HepG2 (cell line): ENCODE data around the gene CAMK2A. TPM values are rescaled to one million over a fixed set of nuclear protein-coding genes. Genes with fewer than 3 reads are reported as not detected.

ENCODE experiments used
- ATAC-seq: fragments of 200-7000 bp; cut with Tn5 transposase; 3 replicates; pipeline ENCODE4 v1.9.1; 2020; ENCODE audit warnings: mild to moderate bottlenecking, moderate library complexity
- BruUV-seq: library from RNA; stranded (reverse); fragments of 400-500 nt; replicated peaks from 2 replicates; lab custom pipeline; 2021; lab: Mats Ljungman, UMichigan
- CTCF ChIA-PET: fragments of 300-600 bp; formaldehyde crosslinking; extraction: SDS; loops from one replicate; lab custom pipeline; 2021; ENCODE audit warnings: low total read pairs, inconsistent platforms, low intra/inter-chr PET ratio; lab: Yijun Ruan, JAX
- POLR2A ChIA-PET: fragments of 350-600 bp; sonication (Branson Sonifier 250); formaldehyde crosslinking; loops from one replicate; lab custom pipeline; 2020; ENCODE audit warnings: antibody characterized with exemption, inconsistent platforms; lab: Yijun Ruan, JAX
- DNase-seq: peaks from one replicate; pipeline ENCODE4 v3.0.0-alpha.2; 2015; ENCODE audit warnings: low spot score
- FAIRE-seq: peaks from 3 replicates; lab custom pipeline; 2011; peaks lifted over from hg19 to GRCh38; lab: Jason Lieb, UNC
- H2AFZ ChIP-seq: one replicate; pipeline ENCODE4 v1.6.1; 2011; ENCODE audit warnings: low read length, inconsistent platforms
- H3K27ac ChIP-seq: fragments of 300-600 bp; 3 replicates; pipeline ENCODE4 v1.8.0; 2011; ENCODE audit warnings: mixed run types, mild to moderate bottlenecking, mixed read lengths, low read length, inconsistent platforms; ENCODE audit not compliant: insufficient read depth; ENCODE audit errors: extremely low read length
- H3K27me3 ChIP-seq, 2 experiments: fragments of 200-600 bp in 1 of 2; 2 replicates in 1 of 2; 3 replicates in 1 of 2; pipeline versions ENCODE4 v1.6.0 to v1.8.0; 2011; ENCODE audit warnings: low read length in 2 of 2, mild to moderate bottlenecking in 2 of 2, moderate library complexity in 2 of 2, inconsistent platforms in 1 of 2; ENCODE audit not compliant: insufficient read depth in 2 of 2, control insufficient read depth in 1 of 2
- H3K36me3 ChIP-seq, 2 experiments: fragments of 200-600 bp in 1 of 2; replicated peaks in 1 of 2; 2 replicates in 1 of 2; 3 replicates in 1 of 2; pipeline versions ENCODE4 v1.5.1 to v1.8.0; 2011; ENCODE audit warnings: low read length in 2 of 2, inconsistent platforms in 1 of 2; ENCODE audit not compliant: insufficient read depth in 2 of 2, control insufficient read depth in 1 of 2
- H3K4me1 ChIP-seq: 2 replicates; pipeline ENCODE4 v1.5.1; 2012; ENCODE audit warnings: low read length, inconsistent platforms; ENCODE audit not compliant: insufficient read depth
- H3K4me2 ChIP-seq: 2 replicates; pipeline ENCODE4 v1.6.0; 2011; ENCODE audit warnings: low read depth, low read length, inconsistent platforms
- H3K4me3 ChIP-seq, 3 experiments: fragments of 200-600 bp in 1 of 3; sonication (generic), shearing (Covaris generic) in 1 of 3; replicated peaks in 1 of 3; 2 replicates each; pipeline ENCODE4 v1.5.1; 2011 to 2016; ENCODE audit warnings: low read length in 3 of 3, inconsistent platforms in 2 of 3, low read depth in 2 of 3, mild to moderate bottlenecking in 2 of 3, control low read depth in 1 of 3, mixed read lengths in 1 of 3; ENCODE audit not compliant: insufficient read depth in 1 of 3
- H3K79me2 ChIP-seq: one replicate; pipeline ENCODE4 v1.6.1; 2011; ENCODE audit warnings: low read length, inconsistent platforms; ENCODE audit not compliant: insufficient read depth
- H3K9ac ChIP-seq: 2 replicates; pipeline ENCODE4 v1.6.0; 2011; ENCODE audit warnings: mild to moderate bottlenecking, low read depth, low read length, inconsistent platforms; ENCODE audit not compliant: insufficient read depth
- H3K9me3 ChIP-seq: 2 replicates; pipeline ENCODE4 v1.5.1; 2012; ENCODE audit warnings: mild to moderate bottlenecking, low read length
- H4K20me1 ChIP-seq: 2 replicates; pipeline ENCODE4 v1.6.0; 2011; ENCODE audit warnings: inconsistent platforms, mild to moderate bottlenecking, low read length, moderate library complexity; ENCODE audit not compliant: insufficient read depth
- DNMT1 ChIP-seq: sonication (generic); formaldehyde crosslinking; IDR thresholded peaks from 2 replicates; pipeline ENCODE4 v1.5.1; 2020; ENCODE audit warnings: mild to moderate bottlenecking, missing genetic modification reagents
- HDAC1 ChIP-seq: sonication (generic); formaldehyde crosslinking; IDR thresholded peaks from 2 replicates; pipeline ENCODE4 v1.5.1; 2020; ENCODE audit warnings: mild to moderate bottlenecking, missing genetic modification reagents
- KDM1A ChIP-seq: IDR thresholded peaks from 2 replicates; pipeline ENCODE4 v1.6.1; 2016; ENCODE audit warnings: missing compliant biosample characterization
- MLLT10 ChIP-seq: sonication (generic); formaldehyde crosslinking; IDR thresholded peaks from 2 replicates; pipeline ENCODE4 v1.4.0; 2020; ENCODE audit warnings: missing genetic modification reagents
- NR2F1 ChIP-seq, 2 experiments: fragments of 450-650 bp in 1 of 2; formaldehyde crosslinking in 1 of 2; IDR thresholded peaks; 2 replicates each; pipeline versions ENCODE4 v1.5.0 to v1.6.1; 2016 to 2020; ENCODE audit warnings: mild to moderate bottlenecking in 1 of 2, missing compliant biosample characterization in 1 of 2, missing genetic modification reagents in 1 of 2, moderate library complexity in 1 of 2
- NR2F6 ChIP-seq, 2 experiments: IDR thresholded peaks; 2 replicates each; pipeline ENCODE4 v1.6.1; 2016; ENCODE audit warnings: antibody characterized with exemption in 1 of 2, mild to moderate bottlenecking in 1 of 2
- RARA ChIP-seq: IDR thresholded peaks from 2 replicates; pipeline ENCODE4 v1.6.1; 2016; ENCODE audit warnings: missing genetic modification reagents, missing compliant biosample characterization
- SRSF4 ChIP-seq: fragments of 200-400 bp; formaldehyde crosslinking; IDR thresholded peaks from one replicate; pipeline ENCODE4 v1.6.1; 2018; ENCODE audit warnings: mild to moderate bottlenecking, low read depth, low read length, moderate library complexity; ENCODE audit not compliant: poor library complexity, severe bottlenecking
- ZFP36 ChIP-seq: fragments of 150-350 bp; IDR thresholded peaks from 2 replicates; pipeline ENCODE4 v1.6.1; 2018; ENCODE audit warnings: borderline replicate concordance, low read length, low read depth; ENCODE audit not compliant: partially characterized antibody
- ZFY ChIP-seq: sonication (generic); formaldehyde crosslinking; IDR thresholded peaks from 2 replicates; pipeline ENCODE4 v1.4.0; 2020; ENCODE audit warnings: missing genetic modification reagents
- ZNF318 ChIP-seq: sonication (generic); formaldehyde crosslinking; IDR thresholded peaks from 2 replicates; pipeline ENCODE4 v1.4.0; 2020; ENCODE audit warnings: mild to moderate bottlenecking, missing genetic modification reagents
- ZNF326 ChIP-seq: sonication (generic); formaldehyde crosslinking; IDR thresholded peaks from 2 replicates; pipeline ENCODE4 v1.4.0; 2020; ENCODE audit warnings: missing genetic modification reagents, borderline replicate concordance
- ZNF781 ChIP-seq: sonication (generic); formaldehyde crosslinking; IDR thresholded peaks from 2 replicates; pipeline ENCODE4 v1.5.1; 2020; ENCODE audit warnings: borderline replicate concordance, mild to moderate bottlenecking, missing genetic modification reagents; ENCODE audit errors: not compliant biosample characterization
- WGBS: methylation state at CpG from one replicate; pipeline ENCODE4 v1.1.6; 2017; ENCODE audit warnings: low lambda C conversion rate; 5-methylcytosine and 5-hydroxymethylcytosine counted together
- in situ Hi-C: cut with HindIII; loops from 2 replicates; pipeline ENCODE4 v1.10.0; 2017; ENCODE audit warnings: low pct_unique_long_range_greater_than_20kb; ENCODE audit not compliant: extremely low pct_ligation_motif_present
- intact Hi-C: fragments of 100-400 bp; cut with micrococcal nuclease; formaldehyde crosslinking; loops from one replicate; pipeline ENCODE4 v1.10.0; 2022; ENCODE audit not compliant: unreplicated experiment
- polyA plus RNA-seq, 8 experiments: library from polyadenylated mRNA; depleted of rRNA in 3 of 8; stranded (reverse) in 7 of 8; unstranded in 1 of 8; fragments of >200 nt; fragmentation: Illumina TruSeq in 4 of 8; extraction: Trizol in 4 of 8; gene quantifications; 2 replicates each; pipeline versions ENCODE4 v1.2.1 to v1.2.3, GENCODE V29; 2011 to 2016; ENCODE audit warnings: low read depth in 4 of 8, missing spikeins in 1 of 8, mixed read lengths in 1 of 8; ENCODE audit not compliant: insufficient read depth in 1 of 8
- total RNA-seq, 5 experiments: library from RNA; depleted of rRNA; stranded (reverse); fragments of >200 nt; fragmentation: Illumina TruSeq; extraction: Trizol; gene quantifications; 2 replicates each; pipeline ENCODE4 v1.2.3, GENCODE V29; 2016; ENCODE audit warnings: low read depth in 1 of 5
- TF ChIP-seq, protein P1 (sequence below): IDR thresholded peaks from 2 replicates; pipeline ENCODE4 v1.6.1; 2016; ENCODE audit warnings: mild to moderate bottlenecking

CAMK2A gene
- total and polyA plus RNA-seq, 2 of the 13 experiments (the other 11 are each of a cell fraction or from before 2014, with no cell fraction given): 0.11 TPM; not detected in 1

- Histone ChIP-seq H3K27ac (no peak overlapping the region), H3K4me2 (no peak overlapping the region), H2AFZ (no peak overlapping the region), H3K9ac (no peak overlapping the region), H3K9me3 (no peaks in the 10 kb centered on the region), H3K36me3 (no peaks in the 10 kb centered on the region), H3K27me3 (peaks cover 2 to 29% of the 10 kb centered on the region in 2 experiments; a peak in 4 of 5 replicates), H4K20me1 (no peaks in the 10 kb centered on the region), H3K4me1 (peaks cover 37% of the 10 kb centered on the region), H3K79me2 (no peaks in the 10 kb centered on the region), H3K4me3 (no peak overlapping the region)
- FAIRE-seq (no peak), ATAC-seq (peak; percentile 46), DNase-seq (peak; percentile 39)
- in situ Hi-C loops: loop anchor here (5.0 kb wide), 1 partner anchor 167 kb away; no protein-coding TSS in a partner anchor
- WGBS: 9% methylated on average over 9 of the region's 12 CpGs
- no TSS peak for BruUV-seq
- CTCF ChIA-PET: interaction anchor here (1.1 kb wide), 1 partner anchor 80 kb away, joined by 3 read pairs; no protein-coding TSS in a partner anchor
- intact Hi-C loops: loop anchor here (5.0 kb wide), 1 partner anchor 167 kb away; no protein-coding TSS in a partner anchor
- POLR2A ChIA-PET: no interaction called here
- TF ChIP-seq MLLT10 (CRISPR knock-in tag) (no peak), RARA (peak; percentile 38; the same call in 1 of the 2 replicates), HDAC1 (CRISPR knock-in tag) (no peak), ZFP36 (peak; percentile 10), NR2F1 (CRISPR knock-in tag; IDR thresholded peaks at IDR 0.05) (0 out of 4 replicates have a peak, but pooled peaks have one; percentile 19 to 31), SRSF4 (no peak), KDM1A (0 out of 2 replicates have a peak, but pooled peaks have one; percentile 51), ZNF318 (CRISPR knock-in tag) (no peak), DNMT1 (CRISPR knock-in tag) (no peak), NR2F6 (IDR thresholded peaks at IDR 0.05) (peak; percentile 44; the same call in 1 of the 2 replicates), NR2F6 (CRISPR knock-in tag; IDR thresholded peaks at IDR 0.05) (peak; percentile 69), ZFY (no peak), ZNF326 (CRISPR knock-in tag) (no peak), ZNF781 (no peak)
- TF ChIP-seq, protein P1, sequence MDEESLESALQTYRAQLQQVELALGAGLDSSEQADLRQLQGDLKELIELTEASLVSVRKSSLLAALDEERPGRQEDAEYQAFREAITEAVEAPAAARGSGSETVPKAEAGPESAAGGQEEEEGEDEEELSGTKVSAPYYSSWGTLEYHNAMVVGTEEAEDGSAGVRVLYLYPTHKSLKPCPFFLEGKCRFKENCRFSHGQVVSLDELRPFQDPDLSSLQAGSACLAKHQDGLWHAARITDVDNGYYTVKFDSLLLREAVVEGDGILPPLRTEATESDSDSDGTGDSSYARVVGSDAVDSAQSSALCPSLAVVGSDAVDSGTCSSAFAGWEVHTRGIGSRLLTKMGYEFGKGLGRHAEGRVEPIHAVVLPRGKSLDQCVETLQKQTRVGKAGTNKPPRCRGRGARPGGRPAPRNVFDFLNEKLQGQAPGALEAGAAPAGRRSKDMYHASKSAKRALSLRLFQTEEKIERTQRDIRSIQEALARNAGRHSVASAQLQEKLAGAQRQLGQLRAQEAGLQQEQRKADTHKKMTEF: no peak
These were observed 18.9 kb downstream of the CAMK2A start for GRCh38 chr5:150270541-150271295.
